ENCODE results near the gene EPRS1. TPM values are rescaled to one million over a fixed set of nuclear protein-coding genes. Genes with fewer than 3 reads are reported as not detected.

The EPRS1 gene
- total RNA-seq, 4 donors from 2014 or later: 16.8 to 101 (median 52.2) TPM

DNA sequence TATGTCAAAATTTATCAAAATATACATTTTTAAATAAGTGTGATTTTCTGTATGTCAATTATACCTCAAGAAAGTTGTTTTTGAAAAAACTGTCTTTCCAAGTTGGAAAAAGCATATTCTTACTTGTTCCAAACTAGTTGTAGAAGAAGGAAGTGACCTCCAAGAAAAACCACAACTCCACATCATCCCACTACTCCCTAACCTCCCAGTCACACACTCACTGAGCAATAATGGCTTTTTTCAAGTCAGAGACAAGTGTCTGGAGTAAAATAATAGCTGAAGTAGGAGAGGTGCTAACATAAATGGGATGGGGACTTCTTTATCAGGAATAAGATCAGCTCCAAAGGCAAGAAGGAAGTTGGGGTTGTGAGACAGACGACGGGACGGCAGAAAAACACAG lies 13.4 kb downstream of the EPRS1 start:
- H3K4me3 ChIP-seq: no peak overlapping the region
- H3K36me3 ChIP-seq: peaks cover 0 to 5% of the 10 kb centered on the region in 2 donors
- H3K27ac ChIP-seq: no peak overlapping the region
- intact Hi-C loops (cut with DNase I; ENCODE audit: low total_unique reads): no loop called here
- no peak for DNase-seq
- no peaks in the 10 kb centered on the region for H3K4me1 ChIP-seq
- no peak for TF ChIP-seq POLR2A (IDR thresholded peaks at IDR 0.05)
- TF ChIP-seq, protein P1, sequence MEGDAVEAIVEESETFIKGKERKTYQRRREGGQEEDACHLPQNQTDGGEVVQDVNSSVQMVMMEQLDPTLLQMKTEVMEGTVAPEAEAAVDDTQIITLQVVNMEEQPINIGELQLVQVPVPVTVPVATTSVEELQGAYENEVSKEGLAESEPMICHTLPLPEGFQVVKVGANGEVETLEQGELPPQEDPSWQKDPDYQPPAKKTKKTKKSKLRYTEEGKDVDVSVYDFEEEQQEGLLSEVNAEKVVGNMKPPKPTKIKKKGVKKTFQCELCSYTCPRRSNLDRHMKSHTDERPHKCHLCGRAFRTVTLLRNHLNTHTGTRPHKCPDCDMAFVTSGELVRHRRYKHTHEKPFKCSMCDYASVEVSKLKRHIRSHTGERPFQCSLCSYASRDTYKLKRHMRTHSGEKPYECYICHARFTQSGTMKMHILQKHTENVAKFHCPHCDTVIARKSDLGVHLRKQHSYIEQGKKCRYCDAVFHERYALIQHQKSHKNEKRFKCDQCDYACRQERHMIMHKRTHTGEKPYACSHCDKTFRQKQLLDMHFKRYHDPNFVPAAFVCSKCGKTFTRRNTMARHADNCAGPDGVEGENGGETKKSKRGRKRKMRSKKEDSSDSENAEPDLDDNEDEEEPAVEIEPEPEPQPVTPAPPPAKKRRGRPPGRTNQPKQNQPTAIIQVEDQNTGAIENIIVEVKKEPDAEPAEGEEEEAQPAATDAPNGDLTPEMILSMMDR (IDR thresholded peaks at IDR 0.05): no peak
- H3K9me3 ChIP-seq: no peaks in the 10 kb centered on the region
- H3K27me3 ChIP-seq: no peaks in the 10 kb centered on the region

DNA sequence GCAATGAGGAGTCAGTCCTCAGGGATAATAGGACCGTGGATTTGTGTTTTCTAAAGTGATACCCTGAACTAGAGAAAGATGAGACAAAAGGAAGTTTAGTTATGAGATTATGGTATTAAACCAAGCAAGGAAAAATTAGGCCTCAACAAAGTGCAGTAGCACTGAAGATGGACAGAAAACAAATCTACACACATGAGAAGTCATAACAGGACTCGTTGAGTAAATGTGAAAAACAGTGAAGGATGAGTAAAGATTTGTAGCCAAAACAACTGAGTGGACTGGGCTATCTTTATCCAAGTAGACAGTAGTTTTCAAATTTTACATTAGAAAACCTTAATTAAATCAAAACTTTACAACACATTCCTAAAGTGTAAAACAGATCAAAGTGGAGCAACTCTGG lies 15.0 kb downstream of the EPRS1 start:
- H3K4me3 ChIP-seq: no peak overlapping the region
- intact Hi-C loops (cut with DNase I; ENCODE audit: low total_unique reads): no loop called here
- TF ChIP-seq, protein P1 (IDR thresholded peaks at IDR 0.05): no peak
- TF ChIP-seq POLR2A (IDR thresholded peaks at IDR 0.05): no peak
- H3K27me3 ChIP-seq: no peaks in the 10 kb centered on the region
- H3K4me1 ChIP-seq: no peaks in the 10 kb centered on the region
- H3K36me3 ChIP-seq: peaks cover 0 to 5% of the 10 kb centered on the region in 2 donors
- no peak overlapping the region for H3K27ac ChIP-seq
- no peak for DNase-seq
- no peaks in the 10 kb centered on the region for H3K9me3 ChIP-seq

DNA sequence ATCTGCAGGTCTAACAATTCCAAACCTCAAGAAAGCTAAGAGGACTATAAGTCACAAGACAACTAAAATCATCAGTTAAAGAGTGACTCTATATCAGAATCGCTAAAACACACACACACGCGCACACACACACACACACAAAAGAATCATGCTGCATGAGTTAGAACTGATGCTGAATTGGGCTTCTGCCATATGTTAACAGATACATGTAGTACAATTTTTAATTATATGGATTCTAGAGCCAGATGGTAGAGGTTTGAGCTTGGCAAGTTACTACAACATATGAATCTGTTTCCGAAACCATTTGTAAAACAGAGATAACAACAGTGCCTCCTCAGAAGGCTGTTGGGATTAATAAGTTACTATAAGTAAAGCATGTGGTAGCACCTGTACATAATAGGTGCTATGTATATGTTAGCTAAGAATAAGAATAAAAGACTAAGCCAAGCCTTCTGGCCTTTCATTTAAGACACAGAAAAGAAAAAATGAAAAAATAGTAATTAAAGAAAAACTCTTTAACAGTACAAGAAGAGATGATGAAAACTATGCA lies 17.9 kb downstream of the EPRS1 start:
- no peaks in the 10 kb centered on the region for H3K27me3 ChIP-seq
- H3K36me3 ChIP-seq: peaks cover 0 to 5% of the 10 kb centered on the region in 2 donors
- H3K4me1 ChIP-seq: no peaks in the 10 kb centered on the region
- no peaks in the 10 kb centered on the region for H3K9me3 ChIP-seq
- H3K27ac ChIP-seq: no peak overlapping the region
- intact Hi-C loops (cut with DNase I; ENCODE audit: low total_unique reads): no loop called here
- TF ChIP-seq, protein P1 (IDR thresholded peaks at IDR 0.05): no peak
- no peak for TF ChIP-seq POLR2A (IDR thresholded peaks at IDR 0.05)
- H3K4me3 ChIP-seq: no peak overlapping the region
- DNase-seq: no peak

DNA sequence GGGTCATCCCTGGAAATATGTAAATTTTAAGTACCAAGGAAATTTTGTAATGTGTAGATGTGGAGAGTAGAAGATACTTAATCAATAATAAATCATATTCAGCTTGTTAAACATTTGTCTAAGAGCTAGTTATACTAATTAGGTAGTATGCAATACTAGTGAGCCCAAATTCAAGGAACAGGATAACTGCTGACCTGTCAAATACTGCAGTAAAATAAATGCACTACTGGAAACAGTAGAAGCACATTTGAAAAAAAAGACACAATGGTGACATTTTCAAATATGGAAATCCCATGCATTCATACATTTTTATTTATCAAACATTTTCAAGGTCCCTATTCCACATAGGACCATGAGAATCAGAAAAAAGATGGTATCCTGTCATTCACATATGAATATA lies 27.2 kb downstream of the EPRS1 start:
- Histone ChIP-seq H3K27ac (no peak overlapping the region), H3K36me3 (no peaks in the 10 kb centered on the region), H3K27me3 (no peaks in the 10 kb centered on the region), H3K4me3 (no peak overlapping the region), H3K9me3 (no peaks in the 10 kb centered on the region), H3K4me1 (no peaks in the 10 kb centered on the region)
- DNase-seq: no peak
- intact Hi-C loops (cut with DNase I; ENCODE audit: low total_unique reads): no loop called here
- TF ChIP-seq, protein P1 (IDR thresholded peaks at IDR 0.05): no peak

DNA sequence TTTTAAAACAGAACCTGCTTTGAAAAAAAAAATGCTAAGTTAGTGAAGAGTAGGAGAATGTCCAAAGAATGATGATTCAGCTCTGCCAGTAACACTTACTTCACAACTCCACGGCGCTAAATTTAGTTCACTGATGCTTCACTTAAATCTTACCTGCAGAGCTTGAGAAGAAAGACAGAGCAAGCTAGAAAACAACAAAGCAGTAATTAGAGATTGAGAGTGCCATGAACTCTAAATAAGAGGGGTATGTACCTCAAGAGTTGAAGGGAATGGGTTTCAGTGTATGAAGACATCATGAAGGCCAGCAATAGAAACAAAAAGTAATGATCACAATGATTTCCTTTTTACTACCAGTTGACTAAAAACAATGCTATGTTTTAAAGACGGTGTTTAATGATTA lies 32.8 kb downstream of the EPRS1 start:
- intact Hi-C loops (cut with DNase I; ENCODE audit: low total_unique reads): no loop called here
- H3K36me3 ChIP-seq: no peaks in the 10 kb centered on the region
- no peak overlapping the region for H3K27ac ChIP-seq
- TF ChIP-seq, protein P1 (IDR thresholded peaks at IDR 0.05): no peak
- no peak for TF ChIP-seq POLR2A (IDR thresholded peaks at IDR 0.05)
- no peak overlapping the region for H3K4me3 ChIP-seq
- no peaks in the 10 kb centered on the region for H3K9me3 ChIP-seq
- H3K27me3 ChIP-seq: no peaks in the 10 kb centered on the region
- DNase-seq: no peak
- H3K4me1 ChIP-seq: no peaks in the 10 kb centered on the region

Measured in uterus (tissue), 4 donors.